Fibroblast of peridontal ligament (primary cell): Measurements from ENCODE around the gene TRAF5.
A peak's percentile ranks its signal among the peaks of the same experiment; 100 is the strongest.

Source experiments
- DNase-seq: peaks from one replicate; pipeline ENCODE4 v3.0.0-alpha.2; 2010; ENCODE audit errors: extremely low read depth

TRAF5 gene

DNA sequence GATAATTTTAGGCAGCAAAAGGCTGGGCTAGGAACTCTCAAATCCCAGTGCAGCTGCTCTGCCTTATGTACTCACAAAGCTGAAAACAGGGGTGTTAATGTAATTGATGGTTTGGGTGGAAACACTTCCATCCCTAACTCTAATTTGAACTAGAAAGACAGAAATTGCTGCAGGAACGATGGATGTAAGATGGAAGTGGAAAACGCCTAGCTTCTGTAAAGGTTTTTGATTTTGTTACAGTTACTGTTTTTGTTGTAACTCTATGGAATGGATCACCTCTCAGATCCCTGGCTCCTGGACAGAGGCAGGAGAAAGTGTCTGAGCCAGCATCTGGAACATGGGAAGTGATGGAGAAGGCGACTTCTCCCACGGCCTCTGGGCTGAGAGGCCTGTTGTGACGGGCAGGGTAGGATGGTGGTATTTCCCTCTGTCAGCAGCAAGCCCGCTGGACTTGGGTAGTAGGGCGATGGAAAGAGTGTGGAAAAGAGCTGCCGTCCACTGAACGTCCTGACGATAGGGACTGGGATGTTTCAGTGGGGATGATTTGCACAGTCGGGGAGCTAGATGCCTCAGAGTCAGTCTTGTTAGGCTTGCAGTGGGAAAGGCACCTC, 1.6 kb downstream of the TRAF5 start:
- DNase-seq, result no peak

DNA sequence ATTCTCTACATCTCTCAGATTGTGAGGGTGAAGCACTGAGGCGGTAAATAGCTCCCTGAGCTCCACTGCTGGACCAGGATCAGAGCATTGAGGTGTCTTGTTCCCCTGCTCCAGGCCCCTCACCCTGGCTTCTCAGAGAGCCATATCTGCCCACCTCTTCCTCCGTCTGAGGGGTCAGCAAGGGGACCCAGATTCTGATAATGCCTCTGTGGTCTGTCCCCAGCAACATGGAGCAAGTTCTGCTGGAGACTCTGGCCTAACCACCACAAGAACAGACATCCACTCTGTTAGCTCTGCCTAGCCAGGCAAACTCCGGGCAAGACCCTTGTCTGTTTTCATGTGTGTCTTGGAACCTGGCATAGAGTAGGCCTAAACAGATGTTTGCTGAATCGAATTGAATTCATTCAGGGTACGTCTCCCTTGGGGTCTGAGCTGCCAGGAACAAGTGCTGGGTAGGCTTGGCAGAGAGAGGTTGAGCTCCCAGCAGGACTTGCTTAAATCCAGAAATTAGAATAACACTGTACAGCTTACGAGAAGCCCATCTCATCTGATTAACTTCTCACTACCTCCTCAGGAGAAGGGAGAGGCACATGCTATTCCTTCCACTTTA, 2.3 kb downstream of the TRAF5 start:
- DNase-seq, result no peak

DNA sequence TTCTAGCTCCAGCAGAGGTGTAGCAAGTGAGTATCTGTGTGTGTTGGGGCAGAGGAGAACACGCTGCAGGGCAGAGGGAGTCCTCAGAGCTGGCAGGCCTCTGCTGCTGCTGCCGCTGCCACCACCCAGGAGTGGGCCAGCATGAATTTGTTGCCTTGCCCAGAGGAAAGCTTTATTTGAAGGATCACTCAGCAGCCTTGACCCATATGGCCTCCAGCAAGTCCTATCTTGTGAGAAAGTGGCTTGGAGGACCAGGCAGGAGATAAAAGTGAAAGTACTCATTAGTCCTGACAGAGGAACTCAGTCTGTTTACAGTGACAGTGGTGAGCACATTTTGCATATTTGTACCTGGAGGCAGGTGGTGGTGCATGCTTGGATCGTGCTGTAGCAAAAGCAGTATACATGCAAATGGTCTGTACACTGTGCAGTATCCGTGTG, 3.1 kb downstream of the TRAF5 start:
- DNase-seq, result no peak

DNA sequence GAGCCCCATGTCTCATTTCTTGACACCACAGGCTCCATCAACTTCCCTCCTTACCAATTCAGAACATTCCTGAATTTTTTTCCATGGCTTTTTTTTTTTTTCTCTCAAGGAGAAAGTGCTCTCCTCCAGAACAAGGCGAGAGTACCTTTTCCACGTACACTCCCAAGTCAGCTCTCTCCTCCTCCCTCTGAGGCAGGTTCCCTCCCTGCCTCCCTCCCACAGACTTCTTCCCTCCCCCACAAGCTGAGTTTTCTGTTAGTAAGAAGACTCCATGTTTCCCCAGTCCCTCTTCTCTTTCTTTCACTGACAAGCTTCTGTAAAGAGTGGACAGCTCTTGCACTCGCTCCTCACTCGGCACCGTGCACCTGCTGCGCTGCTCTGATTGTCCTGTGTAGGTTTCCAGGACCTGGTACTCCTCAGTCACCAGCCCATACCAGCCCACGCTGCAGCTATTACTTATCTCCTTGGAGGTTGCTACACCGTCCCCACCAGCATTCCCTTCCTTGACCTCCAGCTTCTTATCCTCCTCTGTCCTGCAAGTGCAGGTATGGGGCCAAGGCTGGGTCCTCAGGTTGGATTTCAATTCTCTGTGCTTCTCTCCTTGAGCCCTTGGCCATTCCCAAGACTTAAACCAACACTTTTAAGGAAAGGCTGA, 3.8 kb downstream of the TRAF5 start:
- DNase-seq, result no peak

DNA sequence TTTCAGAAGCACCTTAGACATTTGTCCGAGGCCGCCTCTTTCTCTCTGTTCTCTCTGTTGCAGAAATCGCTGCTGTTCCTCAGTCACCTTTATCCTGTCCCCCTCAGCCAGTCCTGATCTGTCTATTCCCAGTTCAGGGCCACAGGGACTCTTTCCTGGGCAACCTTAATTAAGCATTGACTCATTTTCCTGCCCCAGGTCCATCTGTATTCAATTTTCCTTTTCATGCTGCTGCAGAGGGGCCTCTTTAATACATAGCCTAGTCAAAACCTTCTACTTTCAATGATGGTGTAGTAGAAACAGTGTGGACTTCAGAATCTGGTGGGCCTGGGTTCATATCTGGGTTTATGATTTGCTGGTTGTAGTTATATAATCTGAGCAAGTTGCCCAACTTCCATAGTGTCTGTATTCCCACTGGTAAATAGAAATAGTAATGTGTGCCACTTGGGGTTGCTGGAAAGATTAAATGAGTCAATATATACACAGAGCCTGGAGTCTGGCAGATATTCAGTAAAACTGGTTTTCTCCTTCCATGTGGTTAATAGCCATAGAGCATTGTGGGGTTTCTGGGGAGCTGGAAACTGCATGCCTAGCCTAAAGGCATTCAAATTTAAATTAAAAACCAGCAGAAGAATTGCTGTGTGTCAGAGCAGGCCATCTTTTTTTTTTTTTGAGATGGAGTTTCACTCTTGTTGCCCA, 4.5 kb downstream of the TRAF5 start:
- peak; percentile 82 for DNase-seq

DNA sequence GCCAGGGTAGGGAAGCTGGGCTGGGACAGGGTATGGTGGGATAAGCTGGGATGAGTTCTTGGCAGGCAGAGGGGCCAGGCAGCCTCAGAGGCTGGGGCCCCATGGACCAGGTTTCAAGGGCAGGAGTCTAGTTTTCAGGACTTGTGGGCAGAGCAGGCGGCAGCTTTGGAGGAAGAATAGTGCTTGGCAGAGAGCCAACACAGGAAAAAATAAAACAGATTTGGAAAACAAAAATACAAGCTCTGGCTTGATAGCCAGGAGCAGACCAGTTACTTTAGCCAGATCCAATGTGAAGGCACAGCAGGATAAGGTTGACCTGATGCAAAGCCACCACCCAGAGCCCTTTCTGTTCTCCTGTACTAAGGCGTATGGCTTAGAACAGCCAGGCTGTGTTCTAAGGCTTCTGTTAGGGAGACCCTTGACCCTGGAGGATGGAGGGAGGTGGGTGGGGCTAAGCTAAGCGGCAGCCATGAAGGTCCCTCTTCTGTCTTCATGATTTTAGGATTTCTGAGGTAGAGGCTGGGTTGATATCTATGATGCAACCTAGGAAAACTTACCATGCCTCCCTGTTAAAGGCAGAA, 5.5 kb downstream of the TRAF5 start:
- no peak for DNase-seq

DNA sequence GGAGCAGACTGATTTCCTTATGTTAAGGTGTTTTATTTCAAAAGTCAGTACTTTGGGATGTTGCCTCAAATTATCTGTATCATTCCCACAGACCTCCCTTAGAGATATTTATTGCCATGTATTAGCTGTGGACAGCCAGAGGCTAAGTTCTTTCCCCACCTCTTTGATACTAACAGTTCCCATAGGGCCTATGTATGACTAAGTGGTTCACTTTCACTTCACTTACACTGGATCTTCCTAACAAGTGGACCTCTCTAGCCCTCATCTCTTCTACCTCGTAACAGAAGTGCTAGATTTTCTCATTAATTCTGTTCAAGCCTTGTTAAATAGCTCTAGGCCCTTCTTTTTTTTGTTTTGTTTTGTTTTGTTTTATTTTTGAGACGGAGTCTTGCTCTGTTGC, 6.2 kb downstream of the TRAF5 start:
- DNase-seq, result peak; percentile 34

DNA sequence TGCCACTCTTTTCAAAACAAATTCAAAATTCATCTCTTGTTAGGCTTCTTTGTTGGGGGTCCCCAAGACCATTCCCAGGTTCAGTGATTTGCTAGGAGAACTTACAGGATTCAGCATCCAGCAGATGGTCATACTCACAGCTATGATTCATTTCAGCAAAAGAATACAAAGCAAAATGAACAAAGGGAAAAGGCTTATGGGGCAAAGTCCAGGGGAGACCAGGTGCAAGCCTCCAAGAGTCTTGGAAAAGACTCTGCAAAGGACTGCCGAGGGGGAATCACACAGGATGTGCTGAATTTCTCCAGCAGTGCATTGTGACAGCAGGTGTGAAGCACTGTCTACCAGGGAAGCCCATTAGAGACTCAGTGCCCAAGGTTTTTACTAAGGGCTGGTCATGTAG, 7.3 kb downstream of the TRAF5 start:
- no peak for DNase-seq

DNA sequence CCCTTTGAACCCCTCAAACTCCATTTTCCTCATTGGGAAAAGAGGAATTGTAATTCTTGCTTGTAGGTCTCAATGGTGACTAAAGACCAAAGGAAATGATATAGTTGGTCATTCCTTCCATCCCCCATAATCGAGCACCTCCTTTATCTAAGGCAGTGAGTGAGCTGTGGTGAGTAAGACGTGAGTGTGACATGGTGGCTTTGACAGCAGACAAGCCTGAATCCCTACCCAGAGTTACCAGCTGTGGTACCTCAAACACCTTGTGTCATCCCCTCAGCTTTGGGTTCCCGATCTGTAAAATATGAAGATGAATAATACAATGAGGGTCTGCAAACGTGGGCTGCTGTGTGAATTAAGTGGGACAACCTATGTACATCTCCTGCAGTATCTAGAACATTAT, 8.4 kb downstream of the TRAF5 start:
- DNase-seq, result no peak

DNA sequence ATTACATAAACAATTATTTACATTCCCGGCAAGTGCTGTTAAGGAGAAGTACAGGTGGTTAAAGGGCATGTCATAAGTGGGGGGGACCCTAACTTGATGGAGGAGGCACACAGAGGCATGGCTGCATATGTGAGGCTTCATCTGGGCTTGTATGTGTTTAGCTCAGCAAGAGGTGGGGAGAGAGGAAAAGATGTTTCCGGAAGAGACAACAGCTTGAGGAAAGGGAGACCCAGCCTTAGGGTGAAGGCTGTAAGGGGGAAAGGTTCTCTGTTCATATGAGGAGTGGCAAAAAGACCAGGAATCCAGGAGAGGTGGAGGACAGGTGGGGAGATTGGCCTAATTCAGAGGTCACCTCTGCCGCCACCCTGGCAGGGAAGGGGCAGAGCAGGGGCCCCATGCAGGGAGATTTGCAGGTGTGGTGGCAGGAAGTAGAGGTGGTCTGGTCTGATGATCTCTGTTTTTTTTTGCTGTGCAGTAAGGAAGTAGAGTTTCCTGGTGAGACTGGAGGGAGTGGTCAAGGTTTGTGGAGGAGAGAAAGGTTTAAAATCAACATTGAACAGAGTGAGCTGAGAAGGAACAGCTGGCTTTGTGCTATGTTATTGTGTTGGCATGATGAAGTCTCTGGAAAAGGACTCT, 9.0 kb downstream of the TRAF5 start:
- DNase-seq, result no peak

DNA sequence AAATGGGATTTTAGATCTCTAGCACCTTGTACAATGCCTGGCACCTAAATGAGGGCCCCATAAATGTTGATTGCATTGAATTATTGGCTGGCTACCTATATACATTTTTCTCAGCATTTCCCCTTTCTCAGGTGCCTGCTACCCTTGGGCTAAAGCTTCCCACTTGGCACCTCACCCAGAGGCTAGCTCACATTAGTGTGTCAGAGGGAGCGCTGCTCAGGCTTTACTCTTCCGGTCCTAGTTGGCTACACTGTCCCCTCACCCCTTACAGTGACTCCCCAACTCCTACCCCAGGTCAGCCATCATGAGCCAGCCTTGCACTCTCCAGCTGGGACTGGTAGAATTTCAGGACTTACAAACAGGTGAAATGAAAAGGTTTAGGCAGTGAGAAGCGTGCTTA, 9.5 kb downstream of the TRAF5 start:
- DNase-seq, result no peak

DNA sequence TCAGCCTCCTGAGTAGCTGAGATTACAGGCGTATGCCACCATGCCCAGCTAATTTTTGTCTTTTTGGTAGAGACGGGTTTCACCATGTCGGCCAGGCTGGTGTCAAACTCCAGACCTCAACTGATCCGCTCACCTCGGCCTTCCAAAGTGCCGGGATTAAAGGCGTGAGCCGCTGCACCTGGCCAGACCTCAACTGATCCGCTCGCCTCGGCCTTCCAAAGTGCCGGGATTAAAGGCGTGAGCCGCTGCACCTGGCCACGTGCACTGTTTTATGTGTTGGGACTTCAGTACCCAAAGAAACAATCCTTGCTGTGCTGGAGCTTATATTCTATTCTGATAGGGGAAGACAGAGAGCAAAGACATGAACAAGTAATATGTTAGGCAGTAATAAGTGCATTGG, 10.1 kb downstream of the TRAF5 start:
- DNase-seq, result no peak

DNA sequence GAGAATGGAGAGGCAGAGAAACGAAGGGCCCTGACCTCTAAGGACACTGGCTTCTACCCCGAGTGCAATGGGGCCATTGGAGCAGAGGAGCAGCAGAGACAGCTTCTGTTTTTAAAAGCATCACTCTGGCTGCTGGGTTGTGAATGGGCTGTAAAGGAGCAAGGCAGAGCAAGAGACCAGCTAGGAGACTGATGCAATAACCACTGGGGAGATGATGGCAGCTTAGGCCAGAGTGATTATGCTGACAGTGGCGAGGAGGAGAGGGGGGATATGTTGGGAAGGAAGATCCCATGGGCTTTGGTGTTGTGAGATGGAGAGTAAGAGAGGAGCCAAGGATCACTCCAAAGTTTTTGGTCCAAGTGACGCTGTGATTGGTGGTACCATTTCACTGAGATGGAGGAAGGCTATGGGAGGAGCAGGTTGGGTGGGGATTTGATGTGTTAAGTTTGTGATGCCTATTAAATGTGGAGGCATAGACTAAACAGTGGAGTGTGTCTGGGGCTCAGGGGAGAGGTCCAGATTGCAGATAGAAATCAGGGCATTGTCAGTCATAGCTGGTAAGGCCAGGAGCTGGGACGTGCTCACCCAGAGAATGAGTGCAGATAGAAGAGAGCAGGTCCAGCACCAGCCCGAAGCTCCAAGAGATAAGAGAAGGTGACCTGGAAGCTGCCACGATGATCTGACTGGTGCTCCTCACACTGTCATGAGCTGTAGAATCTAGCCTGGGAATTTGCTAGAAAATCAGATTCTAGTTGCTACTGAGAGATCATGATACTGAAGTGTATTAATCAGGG, 11.0 kb downstream of the TRAF5 start:
- DNase-seq, result no peak

DNA sequence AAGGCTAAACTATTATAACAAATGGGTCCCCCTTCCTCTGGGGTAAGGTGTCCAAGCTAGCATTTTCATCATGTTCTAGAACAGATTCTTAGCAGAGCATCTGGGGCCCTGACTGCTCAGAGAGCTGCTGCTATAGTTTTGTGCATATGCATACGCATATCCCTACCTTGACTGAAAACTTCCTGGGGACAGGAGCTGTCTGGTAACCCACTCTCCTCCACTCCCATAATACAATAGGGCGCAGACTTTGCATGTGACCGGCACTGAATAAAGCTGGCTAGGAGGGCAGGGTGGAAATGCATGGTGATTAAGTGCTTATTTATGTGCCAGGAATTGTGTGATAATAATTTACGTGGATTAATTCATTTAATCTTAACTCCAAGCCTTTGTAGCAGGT, 11.6 kb downstream of the TRAF5 start:
- DNase-seq, result no peak

DNA sequence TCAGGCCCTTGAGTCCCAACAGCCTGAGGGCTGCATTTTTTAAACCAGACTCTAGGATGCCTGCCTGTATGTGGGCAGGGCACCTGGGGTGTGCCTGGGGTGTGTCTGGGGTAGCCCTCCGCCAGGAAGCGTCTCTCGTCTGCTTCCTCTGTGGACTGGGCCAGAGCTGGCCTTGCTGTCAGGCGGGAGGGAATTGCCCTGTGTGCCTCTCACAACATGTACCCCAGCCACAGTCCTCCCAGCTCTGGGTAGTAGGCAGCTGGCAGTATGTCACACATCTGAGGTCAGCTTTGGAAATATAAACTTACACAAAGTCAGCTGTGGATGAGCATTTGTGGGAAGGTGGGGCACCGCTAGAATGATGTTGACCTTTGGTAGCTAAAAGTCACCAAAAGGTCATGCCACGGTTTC, 13.0 kb downstream of the TRAF5 start:
- DNase-seq, result no peak

DNA sequence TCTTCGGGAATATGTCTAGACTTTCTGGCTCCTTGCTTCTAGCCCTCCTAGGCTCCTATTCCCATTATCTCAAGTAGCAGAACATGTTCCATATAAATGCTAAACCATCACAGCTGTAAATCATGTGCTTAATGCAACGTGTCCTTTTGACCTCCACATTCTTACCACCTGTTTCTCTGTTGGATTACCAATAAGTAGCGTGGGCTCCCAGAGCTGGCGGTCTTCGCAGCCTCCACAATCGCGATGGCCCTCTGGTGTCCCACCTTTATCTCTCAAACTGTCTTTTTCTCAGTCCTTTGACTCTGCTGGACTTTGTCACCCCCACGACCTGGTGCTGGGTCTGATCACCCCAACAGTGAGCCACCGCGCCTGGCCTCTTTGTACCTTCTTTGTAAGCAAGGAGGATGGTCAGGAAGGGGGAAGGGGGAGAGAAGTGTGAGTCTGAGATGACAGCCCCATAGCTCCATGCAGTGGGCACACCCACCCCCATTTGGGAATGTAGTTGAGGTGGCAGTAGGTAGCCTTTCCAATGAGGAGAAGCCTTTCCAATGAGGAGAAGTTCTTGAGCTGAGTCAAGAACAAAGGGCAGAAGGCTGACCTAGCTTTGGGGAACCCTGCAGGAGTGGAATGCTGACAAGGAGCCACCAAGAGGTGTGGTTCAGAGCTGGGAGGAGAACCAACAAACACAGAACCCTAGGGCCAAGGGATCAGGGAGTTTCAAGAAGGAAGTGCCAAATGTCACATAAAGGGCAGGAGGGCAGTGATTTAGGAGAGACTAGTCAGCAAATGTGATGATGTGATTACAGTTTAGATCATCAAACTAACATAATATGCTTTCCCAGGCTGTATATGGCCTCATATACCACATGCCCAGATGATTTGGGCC, 14.2 kb downstream of the TRAF5 start:
- no peak for DNase-seq

DNA sequence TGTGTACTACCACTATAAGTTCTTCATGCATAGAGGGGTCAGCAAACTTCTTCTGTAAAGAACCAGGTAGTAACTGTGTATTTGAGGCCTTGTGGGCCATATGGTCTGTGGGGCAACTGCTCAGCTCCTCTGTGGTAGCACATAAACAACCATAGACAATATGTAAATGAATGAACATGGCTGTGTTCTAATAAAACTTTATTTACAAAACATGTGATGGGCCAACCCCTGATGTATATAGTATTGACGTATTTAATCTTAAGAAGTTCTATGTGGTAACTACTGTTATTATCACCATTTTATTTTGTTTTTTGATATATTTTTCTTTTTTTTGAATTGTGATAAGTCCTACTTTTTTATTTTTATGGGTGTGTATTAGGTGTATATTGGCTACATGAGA, 15.4 kb downstream of the TRAF5 start:
- DNase-seq, result no peak

DNA sequence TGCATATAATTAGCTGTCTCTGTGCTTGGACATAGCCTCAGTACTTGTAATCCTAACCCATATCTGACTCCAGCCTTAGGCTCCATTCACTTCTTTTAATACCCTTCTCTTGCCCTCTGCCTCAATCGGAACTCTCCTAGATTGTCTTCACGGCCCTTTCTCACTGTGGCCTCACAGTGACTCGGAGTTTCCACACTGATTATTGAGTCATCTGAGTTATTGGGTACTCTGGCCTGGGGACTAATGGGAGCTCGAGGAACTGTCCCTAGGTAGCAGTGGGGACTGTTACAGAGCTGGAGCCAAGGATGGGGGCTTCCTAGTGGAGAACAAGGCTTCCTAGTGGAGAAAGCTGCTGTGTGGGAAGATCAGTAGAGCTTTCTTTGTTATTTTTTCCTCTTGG, 17.0 kb downstream of the TRAF5 start:
- no peak for DNase-seq

DNA sequence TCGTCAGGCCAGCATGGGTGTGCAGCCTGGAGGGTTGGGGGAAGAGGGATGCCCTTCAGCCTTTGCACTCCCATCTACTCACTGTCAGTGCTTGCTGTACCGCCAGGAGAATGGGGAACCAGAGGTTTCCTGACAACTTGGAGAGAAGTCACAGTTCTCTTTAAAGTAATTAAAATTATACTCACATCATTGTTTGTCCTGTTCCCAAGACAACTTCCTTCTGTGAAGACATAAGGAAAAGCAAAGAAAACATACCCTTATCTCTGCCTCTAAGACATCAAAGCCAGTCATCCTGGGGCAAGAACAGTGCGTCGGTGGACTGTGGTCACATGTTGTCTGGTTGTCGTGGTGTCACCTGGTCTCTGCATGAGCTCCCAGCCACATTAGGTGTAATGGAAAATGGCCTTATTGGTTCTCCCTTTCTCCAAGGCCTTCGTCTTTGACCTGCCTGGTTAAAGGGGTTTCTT, 17.6 kb downstream of the TRAF5 start:
- DNase-seq, result no peak

DNA sequence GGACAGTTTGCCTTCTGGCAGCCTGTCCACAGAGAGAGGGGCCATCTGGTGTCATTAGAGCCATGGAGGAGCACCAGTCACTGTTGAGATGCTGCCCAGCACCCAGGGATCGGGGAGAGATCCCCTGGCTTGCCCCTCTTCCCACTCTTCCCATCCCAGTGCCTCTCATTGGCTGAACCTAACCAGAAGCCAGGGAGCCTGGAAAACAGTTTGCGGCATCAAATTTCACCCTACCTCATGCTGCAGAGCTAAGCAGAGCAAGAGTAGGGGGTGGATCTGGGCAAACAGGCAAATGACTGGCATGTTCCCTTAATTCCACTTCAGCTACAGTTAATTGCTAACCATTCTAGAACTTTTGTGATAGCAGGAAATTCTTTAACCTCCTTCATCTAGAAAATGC, 19.1 kb downstream of the TRAF5 start:
- DNase-seq, result no peak
